Loucy (cell line): ENCODE results near the gene ZNF26.

ENCODE experiments used
- H2AFZ ChIP-seq: fragments of 200-600 bp; sonication (generic); 2 replicates; pipeline ENCODE4 v1.6.0; 2016; ENCODE audit warnings: antibody characterized with exemption, mild to moderate bottlenecking, low read length, moderate library complexity
- H3F3A ChIP-seq: fragments of 200-600 bp; 2 replicates; pipeline ENCODE4 v1.6.0; 2016; ENCODE audit warnings: antibody characterized with exemption, low read depth, mild to moderate bottlenecking
- H3K27me3 ChIP-seq: fragments of 200-600 bp; sonication (generic); 2 replicates; pipeline ENCODE4 v1.6.1; 2014; ENCODE audit warnings: low read length, mild to moderate bottlenecking; ENCODE audit not compliant: insufficient read depth, poor library complexity, severe bottlenecking
- H3K36me3 ChIP-seq: fragments of 200-600 bp; sonication (generic); 2 replicates; pipeline ENCODE4 v1.6.1; 2016; ENCODE audit warnings: low read length; ENCODE audit not compliant: insufficient read depth
- H3K4me1 ChIP-seq: fragments of 200-600 bp; sonication (generic); 2 replicates; pipeline ENCODE4 v1.5.1; 2014; ENCODE audit warnings: low read length, mild to moderate bottlenecking; ENCODE audit not compliant: insufficient read depth, poor library complexity, severe bottlenecking
- H3K4me2 ChIP-seq: fragments of 200-600 bp; sonication (generic); 2 replicates; pipeline ENCODE4 v1.6.0; 2014; ENCODE audit warnings: antibody characterized with exemption, low read length, low read depth, mild to moderate bottlenecking; ENCODE audit not compliant: poor library complexity, severe bottlenecking
- H3K4me3 ChIP-seq: fragments of 200-600 bp; sonication (generic); 2 replicates; pipeline ENCODE4 v1.5.1; 2014; ENCODE audit warnings: low read length, mild to moderate bottlenecking, mixed read lengths; ENCODE audit not compliant: poor library complexity, severe bottlenecking
- H3K79me2 ChIP-seq: fragments of 200-600 bp; sonication (generic); 2 replicates; pipeline ENCODE4 v1.6.1; 2014; ENCODE audit warnings: low read length; ENCODE audit not compliant: insufficient read depth
- H3K9ac ChIP-seq: fragments of 200-600 bp; sonication (generic); 2 replicates; pipeline ENCODE4 v1.6.0; 2014; ENCODE audit warnings: mild to moderate bottlenecking, low read depth, low read length, moderate library complexity; ENCODE audit not compliant: poor library complexity, severe bottlenecking
- H3K9me2 ChIP-seq: fragments of 200-600 bp; sonication (generic); replicated peaks from 2 replicates; pipeline ENCODE4 v1.6.1; 2016; ENCODE audit warnings: low read depth, low read length, mixed read lengths
- H3K9me3 ChIP-seq: fragments of 200-600 bp; sonication (generic); 2 replicates; pipeline ENCODE4 v1.6.1; 2014; ENCODE audit warnings: mild to moderate bottlenecking, antibody characterized with exemption, low read length, low read depth; ENCODE audit not compliant: insufficient read depth
- H4K20me1 ChIP-seq: fragments of 200-600 bp; sonication (generic); 2 replicates; pipeline ENCODE4 v1.6.0; 2014; ENCODE audit warnings: antibody characterized with exemption, low read length, mild to moderate bottlenecking; ENCODE audit not compliant: insufficient read depth, poor library complexity, severe bottlenecking
- CTCF ChIP-seq: fragments of 200-600 bp; sonication (generic); conservative IDR thresholded peaks from 2 replicates; pipeline ENCODE4 v1.5.1; 2014; ENCODE audit warnings: mild to moderate bottlenecking, antibody characterized with exemption, low read length
- EZH2phosphoT487 ChIP-seq: fragments of 200-600 bp; IDR thresholded peaks from 2 replicates; pipeline ENCODE4 v1.6.1; 2018; ENCODE audit warnings: antibody characterized with exemption, mild to moderate bottlenecking, moderate library complexity, borderline replicate concordance

Gene ZNF26

GRCh38 chr12:132949936-132950837 is 36.0 kb upstream of the ZNF26 start:
- Histone ChIP-seq H3K27me3 (no peaks in the 10 kb centered on the region), H3K79me2 (peaks cover 10% of the 10 kb centered on the region; the same call in 1 of the 2 replicates), H3K36me3 (0 out of 2 replicates have a peak, but pooled peaks cover 2% of the 10 kb centered on the region), H3K9ac (no peak overlapping the region), H2AFZ (no peak overlapping the region), H3K4me2 (no peak overlapping the region), H3K9me2 (no peaks in the 10 kb centered on the region), H3K4me1 (peaks cover 8% of the 10 kb centered on the region), H3F3A (peaks cover 3% of the 10 kb centered on the region; the same call in 1 of the 2 replicates), H4K20me1 (no peaks in the 10 kb centered on the region), H3K9me3 (peaks cover 24% of the 10 kb centered on the region; the same call in 1 of the 2 replicates), H3K4me3 (no peak overlapping the region)
- TF ChIP-seq CTCF (no peak), EZH2phosphoT487 (no peak)

- H3K27me3 ChIP-seq = no peaks in the 10 kb centered on the region
- H3K4me3 ChIP-seq = no peak overlapping the region
- peaks cover 19% of the 10 kb centered on the region; the same call in 1 of the 2 replicates for H3K9me3 ChIP-seq
- no peak overlapping the region for H3K9ac ChIP-seq
- no peak overlapping the region for H3K4me2 ChIP-seq
- H4K20me1 ChIP-seq = no peaks in the 10 kb centered on the region
- H2AFZ ChIP-seq = no peak overlapping the region
- H3F3A ChIP-seq = peaks cover 3% of the 10 kb centered on the region; the same call in 1 of the 2 replicates
- H3K9me2 ChIP-seq = no peaks in the 10 kb centered on the region
- H3K4me1 ChIP-seq = peaks cover 11% of the 10 kb centered on the region
- TF ChIP-seq EZH2phosphoT487 (no peak), CTCF (no peak)
- H3K36me3 ChIP-seq = no peaks in the 10 kb centered on the region
- peaks cover 10% of the 10 kb centered on the region; the same call in 1 of the 2 replicates for H3K79me2 ChIP-seq
Observed at GRCh38 chr12:132950844-132951535, 35.2 kb upstream of the ZNF26 start.

- H3K79me2 ChIP-seq = peaks cover 13% of the 10 kb centered on the region; the same call in 1 of the 2 replicates
- no peak overlapping the region for H3K9ac ChIP-seq
- no peaks in the 10 kb centered on the region for H3K36me3 ChIP-seq
- no peaks in the 10 kb centered on the region for H3K27me3 ChIP-seq
- TF ChIP-seq EZH2phosphoT487 = no peak
- no peak for TF ChIP-seq CTCF
- H3K4me1 ChIP-seq = peaks cover 11% of the 10 kb centered on the region
- peaks cover 3% of the 10 kb centered on the region; the same call in 1 of the 2 replicates for H3F3A ChIP-seq
- peaks cover 17% of the 10 kb centered on the region; the same call in 1 of the 2 replicates for H3K9me3 ChIP-seq
- no peak overlapping the region for H3K4me3 ChIP-seq
- no peak overlapping the region for H3K4me2 ChIP-seq
- H2AFZ ChIP-seq = no peak overlapping the region
- H3K9me2 ChIP-seq = no peaks in the 10 kb centered on the region
- no peaks in the 10 kb centered on the region for H4K20me1 ChIP-seq
Observed at GRCh38 chr12:132951649-132952048, 34.5 kb upstream of the ZNF26 start.
